Activated CD4-positive, alpha-beta T cell treated with anti-CD3 and anti-CD28 coated beads, Interleukin-2, amount 50 U/mL, for 4 hours (primary cell): ENCODE results near the gene BCR.
A peak's percentile ranks its signal among the peaks of the same experiment; 100 is the strongest.

Experiments
- DNase-seq, 2 experiments: peaks; one replicate each; pipeline ENCODE4 v3.0.0-alpha.2; 2020

BCR gene

DNA sequence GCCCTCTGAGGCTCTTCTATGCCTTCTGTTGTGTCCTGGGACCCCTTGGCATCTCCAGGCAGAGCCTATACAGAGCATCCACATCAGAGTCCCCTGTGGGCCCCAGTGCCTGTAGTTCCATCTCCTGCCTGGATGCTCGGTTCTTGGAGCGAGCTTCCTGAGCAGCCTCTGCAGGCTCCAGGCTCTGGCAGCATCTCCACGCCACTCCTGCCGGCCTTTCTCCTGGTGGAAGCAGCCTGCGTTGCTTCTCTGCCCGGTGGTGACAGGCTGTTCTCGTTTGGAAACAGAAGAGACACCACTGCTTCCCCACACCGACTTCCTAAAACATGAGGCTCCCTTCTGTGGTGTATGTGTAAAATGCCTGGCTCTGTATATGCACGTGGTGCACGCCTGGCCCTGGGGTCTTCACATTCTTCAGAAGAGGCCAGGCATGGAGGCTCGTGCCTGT is 52.8 kb downstream of the BCR start:
- DNase-seq: no peak

DNA sequence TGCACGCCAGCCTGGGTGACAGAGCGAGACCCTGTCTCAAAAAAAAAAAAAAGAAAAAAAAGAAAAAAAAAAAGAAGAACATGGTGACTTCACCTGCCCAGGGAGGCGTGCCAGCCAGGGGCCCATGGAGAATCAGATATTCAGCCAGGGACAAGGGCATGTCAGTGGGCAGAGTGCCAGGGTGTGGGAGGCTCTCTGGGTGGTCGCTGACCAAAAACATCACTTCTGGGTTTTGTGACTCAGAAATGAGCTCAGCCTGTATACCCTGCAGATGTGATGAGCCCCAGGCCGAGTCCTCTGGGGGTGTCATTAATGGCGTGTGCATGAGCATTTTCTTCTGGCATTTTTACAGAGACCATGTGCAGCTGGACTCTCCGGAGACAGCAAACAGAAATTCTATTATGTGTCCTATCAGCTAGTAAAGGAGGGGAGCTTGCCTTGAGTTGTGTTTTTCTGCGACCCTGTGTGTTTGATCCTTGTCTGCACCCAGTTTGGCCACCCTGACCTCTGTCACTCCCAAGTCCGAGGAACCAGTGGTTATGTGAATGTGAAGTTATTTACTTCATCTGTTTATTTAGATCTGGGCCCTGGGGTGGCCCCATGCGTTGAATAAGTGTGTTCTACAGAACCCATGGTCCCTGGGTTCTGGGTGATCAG is 53.6 kb downstream of the BCR start:
- no peak for DNase-seq

DNA sequence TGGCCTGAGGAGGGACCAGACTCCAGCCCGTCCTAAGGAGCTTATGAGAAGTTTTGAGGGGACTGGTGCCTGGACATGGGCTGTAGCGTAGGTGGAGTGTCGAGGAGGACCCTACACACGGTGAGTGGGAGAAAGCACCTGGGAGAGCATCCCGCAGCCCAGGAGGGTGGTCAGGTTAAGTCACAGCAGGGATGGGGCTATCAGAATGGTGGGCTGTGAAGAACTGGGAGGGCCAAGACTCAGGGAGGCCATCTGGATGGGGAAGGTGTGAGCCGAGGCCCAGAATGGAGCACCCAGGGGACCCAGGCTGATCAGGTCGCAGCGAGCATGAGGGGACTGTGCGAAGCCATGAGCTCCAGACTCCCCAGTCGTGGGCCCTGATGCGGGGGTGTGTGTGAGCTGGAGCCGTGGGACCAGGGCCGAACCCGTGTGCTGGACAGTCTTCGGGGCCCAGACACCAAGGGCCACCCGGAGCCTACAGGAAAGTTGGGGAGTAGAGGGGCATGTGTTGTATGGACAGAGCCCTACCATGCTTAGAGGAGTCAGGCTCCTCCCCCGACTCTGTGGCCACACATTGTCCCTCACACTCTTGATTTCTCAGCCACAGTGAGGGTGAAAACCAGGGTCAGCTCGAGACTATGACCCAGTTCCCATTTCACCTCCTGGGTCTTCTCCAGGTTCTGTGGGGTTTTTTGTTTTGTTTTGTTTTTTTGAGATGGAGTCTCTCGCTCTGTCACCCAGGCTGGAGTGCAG is 54.3 kb downstream of the BCR start:
- no peak for DNase-seq

DNA sequence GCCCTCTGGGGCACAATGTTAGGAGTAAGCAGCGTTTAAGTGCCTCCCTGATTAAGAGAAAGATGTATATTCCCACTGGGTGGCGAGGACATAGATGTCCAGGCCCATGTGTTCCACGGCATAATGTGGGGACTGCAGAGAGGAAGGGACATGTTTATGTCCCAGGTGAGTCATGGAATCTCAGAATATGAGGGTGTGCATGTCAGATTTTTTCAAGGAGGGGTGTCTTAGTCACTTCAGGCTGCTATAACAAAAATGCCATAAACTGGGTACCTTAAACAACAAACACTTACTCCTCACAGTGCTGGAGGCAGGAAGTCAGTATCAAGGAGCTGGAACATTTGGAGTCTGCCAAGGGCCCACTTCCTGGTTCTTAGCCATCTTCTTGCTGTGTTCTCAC is 55.1 kb downstream of the BCR start:
- no peak for DNase-seq

DNA sequence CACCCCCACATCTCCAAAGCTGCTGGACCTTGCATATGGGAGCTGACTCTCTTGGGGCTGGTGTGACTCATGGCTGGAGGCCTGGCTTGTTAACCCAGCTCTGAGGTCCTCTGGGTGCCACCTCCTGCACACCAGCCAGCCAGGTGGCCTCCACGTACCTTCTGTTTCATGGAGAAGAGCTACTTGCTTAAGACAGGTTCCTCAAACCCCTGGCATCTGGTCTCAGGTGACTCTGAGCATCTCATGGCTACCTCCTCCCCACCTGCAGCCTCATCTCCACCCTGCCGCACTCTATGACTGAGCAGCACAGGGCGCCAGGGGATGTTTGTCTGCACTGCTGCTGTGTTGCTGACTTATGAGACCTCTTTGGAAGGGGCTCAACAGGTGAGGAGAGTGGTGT is 55.7 kb downstream of the BCR start:
- no peak for DNase-seq

DNA sequence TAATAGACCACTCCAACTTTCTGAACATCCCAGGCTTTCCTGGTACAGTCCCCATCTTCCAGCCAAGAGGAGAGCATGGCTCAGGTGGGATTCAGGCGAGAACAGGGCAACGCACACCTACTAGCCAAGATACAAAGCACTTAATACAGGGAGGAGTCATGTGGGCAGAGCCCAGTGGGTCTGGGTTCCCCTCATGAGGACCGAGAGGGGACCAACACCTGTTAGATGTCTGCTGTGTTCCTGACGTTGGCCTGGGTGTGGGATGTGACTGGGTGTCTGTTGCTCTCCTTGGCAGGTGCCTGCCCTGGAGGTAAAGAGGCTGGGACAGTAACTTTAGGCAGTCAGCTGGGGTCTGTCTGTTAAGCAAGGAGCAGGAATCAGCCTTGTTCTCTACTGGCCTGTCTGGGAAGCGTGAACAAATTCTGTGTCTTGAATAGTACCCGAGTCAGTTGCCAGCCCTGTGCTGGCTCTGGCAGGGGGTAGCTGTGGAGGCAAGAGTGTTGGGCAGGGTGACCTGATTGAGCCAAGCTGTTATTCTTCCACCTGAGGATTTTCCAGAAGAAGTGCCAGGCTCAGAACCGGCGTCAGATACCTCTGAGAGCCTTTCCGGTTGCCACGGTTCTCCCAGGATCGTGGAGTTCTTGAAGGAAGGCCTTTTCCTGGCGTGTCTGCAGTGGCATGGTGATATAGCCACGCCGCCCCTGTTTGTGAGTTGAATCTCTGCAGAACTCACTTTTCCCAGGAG is 56.3 kb downstream of the BCR start:
- DNase-seq: no peak

DNA sequence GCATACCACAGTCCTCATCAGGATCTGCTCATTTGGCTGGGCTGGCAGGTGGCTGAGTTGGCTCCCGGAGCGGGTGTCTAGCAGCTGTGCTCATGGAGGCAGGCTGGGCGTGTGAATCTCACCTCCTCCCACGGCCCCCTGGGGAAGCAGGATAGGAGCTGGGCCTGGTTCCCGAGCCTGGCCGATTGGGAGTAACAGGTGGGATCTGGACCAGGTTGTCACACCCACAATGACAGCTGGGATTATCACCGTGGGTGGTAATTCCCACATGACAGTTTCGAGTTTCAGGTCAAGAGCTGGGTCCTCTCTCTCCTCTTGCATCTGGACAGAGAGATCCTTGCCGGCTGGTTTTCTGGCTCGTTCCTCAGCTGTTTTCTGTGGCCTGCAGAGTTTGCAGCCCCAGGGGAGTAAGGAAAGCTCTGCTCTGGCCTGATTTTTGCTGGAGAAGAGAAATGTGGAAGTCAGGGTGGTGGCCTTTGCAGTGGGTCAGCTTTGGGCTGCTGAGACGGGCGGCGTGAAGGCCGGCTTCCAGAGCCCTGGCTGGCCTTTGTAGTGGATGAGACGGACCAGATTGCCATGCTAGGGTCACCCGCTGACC is 57.0 kb downstream of the BCR start:
- DNase-seq: no peak

DNA sequence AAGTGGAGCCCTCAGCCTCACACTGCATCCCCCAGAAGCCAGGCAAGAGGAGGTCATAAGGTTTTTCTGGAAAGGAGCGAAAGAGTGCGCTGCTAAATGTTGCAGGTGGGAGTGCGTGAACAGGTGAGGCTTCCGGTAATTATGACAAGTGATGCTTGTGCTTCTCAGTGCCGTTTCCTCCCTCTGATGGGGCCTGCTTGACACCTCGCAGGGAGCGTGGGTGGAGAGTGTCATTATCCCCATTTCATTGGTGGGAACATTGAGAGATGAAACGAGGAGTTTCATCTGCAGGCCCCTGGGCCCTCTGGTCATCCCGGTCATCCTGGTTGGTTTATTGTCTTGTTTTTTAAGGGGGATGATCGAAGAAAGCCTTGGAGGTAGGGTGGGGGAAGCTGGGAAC is 57.5 kb downstream of the BCR start:
- DNase-seq: peak; percentile 60 to 65

DNA sequence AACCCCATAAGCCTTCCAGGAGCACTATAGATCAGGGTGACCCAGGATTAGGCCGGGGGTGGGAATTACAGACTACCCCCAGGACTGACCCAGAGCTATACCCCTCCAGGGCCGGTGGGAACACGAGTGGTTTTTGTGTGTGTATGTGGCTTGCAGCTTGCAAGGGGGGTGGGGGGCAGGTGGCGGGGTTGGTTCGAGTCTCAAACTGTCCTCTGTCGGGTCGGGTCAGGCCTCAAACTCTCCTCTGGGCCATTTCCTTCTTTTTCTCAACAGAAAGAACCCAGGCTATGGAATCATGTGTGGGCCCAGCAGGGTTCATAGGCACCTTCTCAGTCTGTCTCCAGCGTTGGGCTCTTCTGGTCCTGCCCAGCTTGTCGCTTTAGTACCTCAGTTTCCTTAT is 58.4 kb downstream of the BCR start:
- DNase-seq: no peak

DNA sequence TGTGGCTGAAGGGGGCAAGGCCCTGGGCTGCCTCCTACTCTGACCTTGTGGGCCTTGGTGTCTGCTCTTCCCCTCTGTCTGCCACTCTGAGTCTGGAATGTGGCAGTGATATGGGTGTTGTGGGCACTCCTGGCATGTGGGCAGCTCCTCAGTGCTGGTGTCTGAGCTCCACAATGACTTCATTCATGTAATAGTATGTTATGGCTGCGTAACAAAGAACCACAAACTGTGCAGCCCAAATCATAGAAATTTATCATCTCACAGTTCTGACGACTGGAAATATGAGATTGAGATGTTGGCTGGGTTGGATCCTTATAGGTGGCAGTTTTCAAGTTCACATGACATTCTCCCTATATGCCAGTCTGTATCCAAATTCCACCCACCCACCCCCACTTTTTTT is 59.1 kb downstream of the BCR start:
- DNase-seq: no peak

DNA sequence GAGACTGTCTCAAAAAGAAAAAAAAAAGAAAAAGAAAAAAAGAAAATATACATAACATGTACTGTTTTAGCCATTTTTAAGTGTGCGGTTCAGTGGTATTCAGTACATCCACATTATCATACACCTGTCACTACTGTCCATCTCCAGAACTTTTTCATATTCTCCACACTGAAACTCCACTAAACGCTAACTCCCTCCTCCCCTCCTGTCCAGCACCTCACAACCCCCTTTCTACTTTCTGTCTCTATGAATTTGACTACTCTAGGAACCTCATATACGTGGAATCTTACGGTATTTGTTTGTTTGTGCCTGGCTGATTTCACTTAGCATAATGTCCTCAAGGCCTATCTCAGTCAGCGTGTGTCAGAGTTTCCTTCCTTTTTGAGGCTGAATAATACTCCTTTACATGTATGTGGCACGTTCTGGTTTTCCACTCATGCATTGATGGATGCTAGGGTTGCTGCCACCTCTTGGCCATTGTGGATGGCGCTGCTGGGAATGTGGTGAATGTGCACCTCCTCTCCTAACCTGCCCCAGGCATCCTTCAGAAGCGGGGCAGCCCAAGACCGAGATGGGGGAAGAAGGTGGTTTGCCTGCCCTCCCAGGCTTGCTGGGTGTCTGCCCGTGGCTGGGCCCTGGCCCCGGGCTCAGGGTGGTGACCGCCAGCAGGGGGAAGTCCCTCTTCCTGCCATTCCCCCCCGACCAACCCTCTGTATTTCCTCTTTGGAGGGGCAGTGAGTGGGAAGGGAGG is 60.5 kb downstream of the BCR start:
- peak; percentile 37 to 50 for DNase-seq

DNA sequence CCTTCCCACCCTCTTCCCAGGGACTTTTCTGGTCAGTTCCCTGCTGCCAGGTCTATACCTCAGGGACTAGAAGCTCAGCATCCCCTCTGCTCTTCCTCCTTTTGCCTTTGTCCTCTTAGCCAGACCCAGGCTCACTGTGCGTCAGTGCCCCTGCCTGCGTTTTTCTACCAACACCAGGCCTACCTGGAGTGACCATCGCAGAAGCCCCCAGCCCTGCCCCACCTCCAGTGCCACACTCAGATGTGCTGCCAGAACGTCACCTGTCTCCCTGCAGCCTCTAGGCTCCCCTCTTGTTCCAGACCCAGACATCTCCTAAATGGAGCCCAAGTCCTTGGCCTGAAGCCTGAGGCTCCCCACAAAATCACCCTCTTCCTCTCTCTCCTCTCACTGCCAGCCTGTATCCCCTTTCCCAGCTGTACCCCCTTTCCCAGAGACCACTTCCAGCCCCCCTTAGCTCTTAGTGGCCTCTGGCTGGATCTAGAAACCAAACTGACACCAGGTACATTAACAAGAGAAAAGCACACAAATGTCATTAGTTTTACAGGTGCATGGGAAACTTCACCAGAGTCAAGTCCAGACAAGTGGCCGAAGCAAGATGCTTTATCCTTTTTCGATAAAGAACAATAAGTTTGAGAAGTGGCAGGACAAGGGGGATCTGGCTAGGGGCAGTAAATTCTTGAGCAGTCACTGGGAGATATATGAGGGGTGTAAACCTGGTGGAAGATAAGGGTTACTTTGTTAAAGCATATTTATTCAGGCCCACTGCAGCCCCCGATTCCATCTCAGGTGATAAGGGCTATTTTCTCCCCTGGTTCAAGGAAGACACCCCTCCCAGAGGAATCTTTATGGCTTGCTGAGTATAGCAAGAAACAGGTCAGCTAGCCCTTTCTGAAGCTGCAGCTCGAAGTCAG is 61.5 kb downstream of the BCR start:
- DNase-seq: no peak

DNA sequence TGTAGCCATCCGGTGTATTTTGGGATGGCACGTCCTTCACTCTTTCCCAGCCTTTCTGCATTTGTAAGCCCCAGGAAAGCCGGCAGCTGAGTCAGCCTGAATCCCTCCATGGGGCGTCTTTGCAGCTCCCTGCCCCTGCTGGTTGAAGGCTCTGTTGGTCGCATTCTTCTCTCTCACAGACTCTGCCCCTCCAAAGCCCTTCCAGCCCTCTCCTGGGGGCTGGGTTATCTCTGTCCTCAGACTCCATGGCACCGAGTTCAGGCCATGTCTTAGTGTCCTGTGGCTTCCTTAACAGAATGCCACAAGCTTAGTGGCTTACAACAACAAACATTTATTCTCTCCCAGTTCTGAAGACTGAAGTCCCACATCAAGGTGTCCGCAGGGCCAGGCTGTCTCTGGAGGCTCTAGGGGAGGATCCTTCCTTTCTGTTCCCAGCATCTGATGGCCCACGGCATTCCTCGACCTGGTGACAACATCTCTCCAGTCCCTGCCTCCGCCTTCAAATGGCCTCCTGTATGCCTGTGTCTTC is 62.2 kb downstream of the BCR start:
- DNase-seq: no peak

DNA sequence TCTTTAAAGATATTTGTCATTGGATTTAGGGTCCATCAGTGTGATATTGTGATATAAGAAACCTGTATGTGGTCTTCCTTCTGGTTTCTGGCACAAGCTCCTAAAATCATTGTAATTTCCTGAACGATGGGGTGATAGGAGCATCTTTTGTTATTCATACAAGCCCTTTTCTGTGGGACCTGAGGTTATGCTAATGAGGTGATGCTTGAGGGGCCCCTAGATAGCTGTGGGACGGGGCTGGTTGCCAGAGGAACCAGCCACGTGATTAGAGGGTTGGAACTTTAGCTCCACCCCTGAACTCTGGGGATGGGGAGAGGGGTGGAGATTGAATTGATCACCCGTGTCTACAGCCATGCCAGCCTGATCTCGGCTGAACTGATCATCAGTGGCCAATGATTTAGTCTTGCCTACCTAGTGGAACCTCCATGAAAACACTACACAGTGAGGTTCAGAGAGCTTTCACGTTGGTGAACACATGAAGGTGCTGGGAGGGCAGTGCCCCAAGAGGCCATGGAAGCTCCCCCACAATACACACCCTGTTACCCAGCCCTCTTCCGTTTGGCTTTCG is 62.8 kb downstream of the BCR start:
- peak; percentile 61 to 63 for DNase-seq

DNA sequence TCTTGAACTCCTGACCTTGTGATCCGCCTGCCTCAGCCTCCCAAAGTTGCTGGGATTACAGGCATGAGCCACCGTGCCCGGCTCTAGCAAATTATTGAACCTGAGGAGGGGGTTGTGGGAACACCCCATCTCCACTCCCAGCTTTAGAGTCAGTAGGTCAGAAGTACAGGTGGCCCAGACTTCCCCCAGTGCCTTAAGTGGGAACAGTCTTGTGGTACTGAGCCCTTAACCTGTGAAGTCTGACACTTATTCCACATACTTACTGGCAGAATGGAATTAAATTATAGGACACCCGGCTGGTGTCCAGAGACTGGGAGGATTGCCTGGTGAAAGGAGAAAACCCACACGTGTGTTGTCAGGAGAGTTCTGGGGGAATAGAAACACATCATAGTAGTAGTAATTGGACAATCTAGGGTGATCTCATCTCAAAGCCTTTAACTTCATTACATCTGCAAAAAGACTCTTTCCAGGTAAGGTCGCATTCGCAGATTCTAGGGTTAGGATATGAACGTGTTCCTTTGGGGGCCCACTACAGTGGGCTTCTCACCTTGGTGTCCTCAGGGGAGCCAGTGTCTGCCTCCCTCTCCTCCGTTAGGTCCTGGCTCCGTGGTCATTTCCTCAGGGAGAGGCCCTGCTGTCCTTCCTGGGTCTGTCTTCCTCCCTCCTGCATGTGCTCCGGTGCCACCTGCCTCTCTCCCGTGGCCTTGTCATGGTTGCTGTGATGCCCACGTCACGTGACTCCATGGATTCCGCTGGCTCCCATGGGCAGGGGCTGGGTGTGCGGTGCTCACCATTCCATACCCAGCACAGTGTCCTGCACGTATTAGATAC is 63.8 kb downstream of the BCR start:
- no peak for DNase-seq

DNA sequence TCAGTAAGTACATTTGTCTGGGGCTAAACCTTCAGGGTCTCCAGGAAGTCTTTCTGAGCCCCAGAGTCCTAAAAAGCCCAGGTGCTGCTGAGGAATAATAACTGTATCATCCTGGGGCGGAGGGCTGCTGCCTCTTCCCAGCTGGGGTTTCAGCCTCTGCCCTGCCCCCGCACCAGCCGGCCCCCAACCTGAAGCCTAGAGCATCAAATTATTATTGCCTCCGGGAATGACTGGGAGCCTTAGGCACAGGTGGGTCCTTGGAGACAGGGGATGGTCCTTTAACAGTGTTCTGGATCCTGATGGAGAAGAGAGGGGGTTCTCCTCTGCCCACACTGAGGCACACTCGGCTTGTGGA is 64.4 kb downstream of the BCR start:
- no peak for DNase-seq

DNA sequence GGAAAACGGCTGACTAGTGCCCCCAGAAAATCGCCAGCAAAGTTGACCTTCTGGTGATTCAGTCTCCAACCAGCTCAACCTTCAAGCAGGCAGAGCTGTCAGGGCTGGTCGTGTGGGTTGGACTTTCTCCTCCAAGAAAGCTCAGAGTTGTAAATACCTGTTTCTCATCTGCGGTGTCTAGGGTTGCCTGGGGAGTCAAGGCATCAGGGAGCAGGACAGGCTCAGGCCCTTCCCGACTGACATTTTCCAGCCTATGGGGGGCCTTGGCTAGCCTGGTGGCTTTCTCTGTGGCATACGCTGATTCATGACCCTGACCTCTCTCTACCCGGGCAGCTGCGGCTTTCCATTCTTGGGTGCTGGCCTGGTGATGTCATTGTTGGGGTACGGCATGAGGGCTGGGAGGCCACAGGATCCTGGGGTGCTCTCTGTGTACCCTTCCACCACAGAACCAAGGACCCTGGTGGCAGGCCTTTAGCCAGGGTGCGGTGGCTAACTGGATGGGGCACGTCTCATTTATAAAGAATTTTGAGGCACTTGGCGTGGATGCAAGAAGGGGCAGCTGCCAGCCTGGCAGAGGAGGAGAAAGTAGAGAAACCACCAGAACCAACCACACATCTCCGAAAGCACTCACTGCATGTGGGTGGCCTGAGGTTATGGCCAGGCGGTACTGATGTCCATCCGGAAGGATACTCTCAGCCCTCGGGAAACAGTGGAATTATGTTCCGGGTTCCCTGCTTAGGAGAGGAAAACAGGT is 64.9 kb downstream of the BCR start:
- no peak for DNase-seq

DNA sequence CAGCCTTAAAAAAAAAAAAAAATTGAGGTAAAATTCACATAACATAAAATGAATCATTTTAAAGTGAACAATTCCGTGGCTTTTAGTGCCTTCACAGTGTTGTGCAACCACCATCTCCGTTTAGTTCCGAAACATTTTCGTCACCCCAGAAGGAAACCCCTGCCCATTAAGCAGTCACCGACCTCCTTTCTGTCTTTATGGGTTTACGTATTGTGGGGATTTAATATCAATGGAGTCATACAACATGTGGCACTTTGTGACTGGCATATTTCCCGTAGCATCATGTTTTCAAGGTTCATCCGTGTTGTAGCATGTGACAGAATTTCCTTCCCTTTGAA is 65.5 kb downstream of the BCR start:
- DNase-seq: no peak

DNA sequence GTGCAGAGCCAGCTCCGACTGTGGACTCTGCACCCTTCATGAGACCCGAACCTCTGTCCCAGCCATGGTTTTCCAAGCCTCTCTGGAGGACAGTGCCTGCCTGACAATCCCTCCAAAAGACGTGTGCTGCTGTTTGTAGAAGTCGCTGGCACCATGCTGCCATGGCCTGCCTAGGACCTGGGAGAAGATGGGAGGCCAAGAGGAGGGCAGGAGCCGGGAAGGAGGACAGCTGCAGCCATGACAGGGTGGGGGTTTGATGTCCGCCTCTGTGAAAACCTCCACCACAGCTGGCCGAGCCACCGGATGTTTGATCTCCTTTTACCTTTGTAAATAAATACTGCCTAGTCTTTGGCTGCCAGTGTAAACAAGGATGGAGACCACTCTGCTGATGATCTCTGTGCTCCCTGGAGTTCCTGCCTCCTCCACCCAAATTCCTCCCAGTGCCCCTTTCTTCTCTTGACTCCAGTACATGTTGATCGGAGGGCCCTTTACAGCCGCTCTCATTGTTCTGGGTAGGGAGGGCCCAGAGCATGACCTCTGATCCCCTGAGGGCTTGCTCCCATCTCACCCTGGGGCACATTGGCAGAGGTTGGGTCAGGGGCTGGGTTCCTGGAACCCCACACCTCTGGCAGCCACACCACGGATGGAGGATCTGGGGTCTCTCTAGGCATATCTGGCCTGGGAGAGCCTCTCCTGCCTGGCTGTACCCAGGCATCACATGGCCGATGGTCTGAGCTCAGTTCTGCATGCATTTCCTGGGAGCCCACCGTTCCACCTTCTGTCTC is 66.9 kb downstream of the BCR start:
- DNase-seq: no peak
